GM19397 (cell line): Measurements from ENCODE around the gene MUC13.
A peak's percentile ranks its signal among the peaks of the same experiment; 100 is the strongest.

ENCODE experiments used
- ATAC-seq: cut with Tn5 transposase; IDR thresholded peaks from one replicate; pipeline ENCODE4 v1.9.1; 2021; ENCODE audit warnings: mild to moderate bottlenecking, moderate library complexity; ENCODE audit not compliant: unreplicated experiment

MUC13 gene

DNA sequence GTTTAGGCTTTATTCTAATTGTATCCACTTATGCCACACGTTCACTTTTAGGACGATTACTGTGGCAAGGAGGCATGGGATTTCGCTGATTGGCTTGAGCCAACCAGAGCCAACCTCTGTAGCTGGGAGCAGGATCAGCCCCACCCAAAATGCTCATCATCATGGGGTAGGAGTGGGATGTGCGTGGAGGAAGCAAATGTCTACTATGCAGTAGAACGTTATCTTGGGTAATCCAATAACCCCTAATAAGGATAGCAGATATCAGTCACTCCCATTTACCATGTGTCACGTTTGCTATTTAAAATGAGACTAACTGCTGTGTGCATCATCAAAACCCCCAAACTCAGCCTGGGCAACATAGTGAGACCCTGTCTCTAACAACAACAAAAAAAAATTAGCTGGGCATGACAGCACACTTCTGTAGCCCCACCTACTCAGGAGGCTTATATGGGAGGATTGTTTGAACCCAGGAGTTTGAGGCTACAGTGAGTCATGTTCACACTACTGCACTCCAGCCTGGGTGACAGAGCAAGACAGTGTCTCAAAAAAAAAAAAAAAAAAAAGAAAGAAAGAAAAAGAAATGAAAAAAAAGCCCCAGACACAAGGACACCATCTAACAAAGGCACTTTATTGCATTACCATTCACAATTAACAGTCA lies 29.6 kb downstream of the MUC13 start:
- ATAC-seq: no peak

DNA sequence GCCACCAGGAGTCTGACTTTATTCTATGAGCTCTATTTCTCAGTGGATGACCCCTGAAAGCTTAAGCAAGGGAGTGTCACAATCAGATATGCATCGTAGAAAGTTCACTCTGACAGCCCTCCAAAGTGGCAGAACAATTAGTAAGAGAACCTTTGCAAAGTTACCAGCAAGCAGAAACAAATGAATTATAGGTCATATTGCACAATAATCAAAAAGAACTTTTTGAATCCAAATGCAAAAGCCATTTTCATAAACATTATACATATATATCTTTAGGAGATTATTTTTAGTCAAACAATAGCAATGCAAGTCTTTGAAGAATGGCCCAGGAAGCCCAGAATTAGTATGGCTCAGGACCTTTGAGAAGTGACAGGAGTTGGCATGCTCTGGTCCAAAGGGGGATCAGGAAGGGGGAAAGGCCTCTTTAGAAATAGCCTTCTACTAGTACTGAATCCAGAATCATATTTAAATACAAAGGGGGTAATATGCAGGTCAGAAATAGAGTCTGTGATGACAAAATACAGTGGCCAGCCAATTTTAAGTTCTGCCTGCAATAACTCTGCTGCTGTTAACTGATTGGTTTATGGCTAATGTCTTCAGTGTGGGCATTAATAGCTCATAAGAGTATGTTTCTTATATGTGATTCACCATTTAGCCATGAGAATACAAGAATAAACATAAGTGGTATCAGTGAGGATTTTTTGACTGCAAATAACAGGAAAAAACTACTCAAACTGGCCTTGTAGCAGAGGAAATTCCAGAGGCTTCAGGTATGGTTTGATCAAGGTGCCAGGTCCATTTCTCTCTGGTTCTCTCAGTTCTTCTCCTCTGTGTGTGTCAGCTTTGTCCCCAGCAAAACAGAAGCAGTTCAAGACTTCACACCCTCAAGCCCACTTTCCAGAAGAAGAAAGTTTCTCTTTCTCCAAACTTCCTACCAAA lies 30.4 kb downstream of the MUC13 start:
- no peak for ATAC-seq

- no peak for ATAC-seq
Measured at GRCh38 chr3:124896824-124897526, 37.6 kb downstream of the MUC13 start.

GRCh38 chr3:124895756-124896155 lies 38.8 kb downstream of the MUC13 start:
- no peak for ATAC-seq

GRCh38 chr3:124893526-124893925 lies 41.0 kb downstream of the MUC13 start:
- no peak for ATAC-seq

- no peak for ATAC-seq
Measured at GRCh38 chr3:124890573-124891190, 43.9 kb downstream of the MUC13 start.

DNA sequence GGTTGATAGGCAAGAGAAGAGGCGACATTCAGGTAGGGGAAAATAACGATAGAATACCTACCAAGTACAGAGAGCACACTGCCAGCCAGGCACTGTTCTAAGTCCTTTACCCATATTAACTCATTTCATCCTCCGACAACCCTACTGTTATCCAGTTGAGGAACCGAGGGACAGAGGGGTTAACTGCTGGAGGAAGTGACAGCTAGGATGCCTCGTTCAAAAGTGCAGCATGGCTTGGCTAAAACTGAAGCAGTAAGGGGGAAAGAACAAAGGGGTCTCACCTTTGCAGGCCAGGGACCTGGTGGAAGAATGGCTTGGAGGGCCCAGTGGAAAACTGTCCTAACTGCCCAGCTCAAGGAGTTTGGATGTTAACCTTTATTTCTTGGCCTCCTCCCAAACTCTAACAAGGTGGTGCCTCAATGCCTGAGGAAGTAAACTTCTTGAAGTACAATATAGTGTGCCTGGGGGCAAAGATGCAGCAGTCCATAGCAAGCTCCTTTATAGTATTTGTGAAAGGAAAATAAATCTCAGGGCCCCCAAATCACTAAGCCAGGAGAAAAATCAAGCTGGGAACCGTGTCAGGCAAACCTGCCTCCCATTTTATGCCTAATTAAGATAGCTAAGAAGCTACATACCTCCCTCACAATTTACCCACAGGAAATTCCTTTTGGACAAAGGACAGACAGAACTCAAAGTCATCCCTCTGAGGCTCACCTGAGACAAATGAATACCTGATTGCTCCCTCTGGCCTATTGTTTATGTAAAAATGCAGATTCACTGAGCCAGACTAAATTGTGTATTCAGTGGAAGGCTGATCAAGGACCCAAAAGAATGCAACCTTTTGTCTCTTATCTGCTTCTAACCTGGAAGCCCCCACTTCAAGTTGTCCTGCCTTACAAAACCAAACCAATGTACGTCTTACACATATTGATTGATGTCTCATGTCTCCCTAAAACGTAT lies 45.8 kb downstream of the MUC13 start:
- ATAC-seq: no peak

DNA sequence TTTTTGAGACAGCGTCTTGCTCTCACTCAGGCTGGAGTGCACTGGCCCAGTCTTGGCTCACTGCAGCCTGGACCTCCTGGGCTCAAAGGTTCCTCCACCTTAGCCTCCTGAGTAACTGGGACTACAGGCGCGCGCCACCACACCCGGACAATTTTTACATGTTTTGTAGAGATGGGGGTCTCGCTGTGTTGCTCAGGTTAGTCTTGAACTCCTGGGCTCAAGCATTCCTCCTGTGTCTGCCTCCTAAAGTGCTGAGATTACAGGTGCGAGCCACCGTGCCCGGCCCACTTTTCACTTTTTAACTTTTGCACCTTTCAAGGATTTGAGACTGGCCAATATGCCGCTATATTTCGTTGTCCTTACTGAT lies 46.6 kb downstream of the MUC13 start:
- no peak for ATAC-seq

- peak; percentile 48 for ATAC-seq
Measured at GRCh38 chr3:124887177-124887931, 47.2 kb downstream of the MUC13 start, which contains the start of gene ITGB5. Gene ITGB5 (minus strand): TSS chr3:124887365. CDS start chr3:124887000, 365 bp downstream.

GRCh38 chr3:124886168-124887056 lies 48.1 kb downstream of the MUC13 start:
- ATAC-seq: peak; percentile 35

DNA sequence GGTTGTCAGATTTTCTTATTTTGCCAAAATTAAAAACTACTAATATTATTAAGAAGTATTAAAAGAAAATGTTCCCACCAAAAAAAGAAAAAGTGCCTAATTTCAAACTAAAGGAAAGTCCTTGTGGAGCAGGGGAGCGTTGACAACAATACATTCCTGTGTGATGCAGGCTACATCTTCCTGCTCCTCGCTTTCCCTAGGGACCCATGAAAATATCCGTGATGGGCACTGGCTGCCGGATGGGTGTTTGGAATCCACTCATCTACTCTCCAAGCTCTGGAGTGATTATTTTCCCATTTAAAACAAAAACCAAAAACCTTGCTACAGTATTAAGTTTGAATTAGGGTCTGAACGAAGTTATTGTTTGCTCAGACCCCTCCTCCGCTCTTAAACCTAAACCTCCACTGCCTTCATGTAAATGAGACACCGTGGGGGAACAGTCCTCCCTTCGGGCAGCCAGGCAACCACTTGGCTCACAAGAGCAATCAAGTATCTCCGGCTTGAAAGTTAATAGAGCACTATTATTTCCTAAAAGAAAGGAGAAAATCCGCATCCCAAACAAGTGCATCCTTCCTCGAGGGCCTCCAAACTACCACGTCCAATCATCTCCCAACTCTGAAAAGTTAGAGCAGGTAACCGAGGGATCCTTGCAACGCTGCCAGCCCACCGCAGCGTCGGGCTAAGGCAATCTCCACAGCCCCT lies 48.9 kb downstream of the MUC13 start:
- no peak for ATAC-seq

GRCh38 chr3:124884474-124885101 lies 50.0 kb downstream of the MUC13 start:
- ATAC-seq: no peak

GRCh38 chr3:124883766-124884473 lies 50.6 kb downstream of the MUC13 start:
- ATAC-seq: no peak

DNA sequence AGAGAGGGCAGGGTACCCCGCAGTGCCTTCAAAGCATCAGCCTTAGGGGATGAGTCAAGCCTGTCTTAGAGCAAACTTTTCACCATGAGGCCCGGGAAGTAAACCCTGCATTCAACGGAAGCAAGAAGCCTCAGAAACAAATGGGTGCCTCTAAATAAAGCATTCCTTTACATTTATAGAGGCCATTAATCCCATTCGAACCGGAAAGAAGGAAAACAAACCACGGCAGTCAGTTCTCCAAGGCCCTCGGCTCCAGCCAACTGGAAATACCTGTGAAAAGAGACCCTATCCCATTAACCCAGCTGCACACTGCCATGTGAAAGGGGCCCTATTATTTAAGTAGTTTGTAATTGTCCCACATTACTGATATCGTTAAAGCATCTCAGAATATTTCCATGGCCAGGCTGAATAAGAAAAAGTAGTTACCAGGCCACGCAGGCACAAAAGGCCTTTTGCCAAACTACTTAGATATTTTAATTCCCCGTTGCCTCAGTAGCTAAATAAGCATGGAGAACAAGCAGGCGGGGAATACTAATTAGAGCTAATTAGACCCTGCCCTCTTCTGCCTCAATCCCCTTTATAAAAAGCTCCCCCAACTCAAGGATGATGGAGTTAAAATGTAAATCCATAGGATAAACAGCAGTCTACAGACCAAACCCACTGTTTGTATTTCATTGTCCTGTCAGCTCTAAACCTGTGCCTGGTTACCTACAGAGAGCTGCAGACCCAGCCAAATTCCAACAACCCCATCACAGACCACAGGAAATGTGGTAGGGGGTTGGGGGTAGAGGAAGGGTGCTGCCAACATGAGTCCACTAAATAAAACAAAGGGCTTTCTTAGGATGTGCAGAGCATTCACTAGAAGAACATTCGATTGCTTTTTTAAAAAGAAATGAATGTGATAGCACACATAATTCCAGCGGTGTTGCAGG lies 51.5 kb downstream of the MUC13 start:
- no peak for ATAC-seq

GRCh38 chr3:124881976-124882697 lies 52.4 kb downstream of the MUC13 start:
- ATAC-seq: no peak
